K562 (cell line): Measurements from ENCODE around the gene PCBP3. TPM values are rescaled to one million over a fixed set of nuclear protein-coding genes. Genes with fewer than 3 reads are reported as not detected.

Source experiments
- ZNF124 ChIP-seq: sonication (generic); formaldehyde crosslinking; IDR thresholded peaks from 2 replicates; pipeline ENCODE4 v1.8.1; 2022; ENCODE audit warnings: missing genetic modification reagents
- ZNF668 ChIP-seq: fragments of 250-450 bp; sonication (Bioruptor Pico); IDR thresholded peaks from 2 replicates; pipeline ENCODE4 v1.8.0; 2022; ENCODE audit warnings: mild to moderate bottlenecking, inconsistent platforms
- polyA plus RNA-seq, 8 experiments: library from polyadenylated mRNA; depleted of rRNA in 4 of 8; stranded (reverse) in 5 of 8; unstranded in 3 of 8; fragments of >200 nt; fragmentation: Nextera tagmentation in 2 of 8; fragmentation: Illumina TruSeq in 1 of 8; extraction: Ambion mirVana in 2 of 8; extraction: Trizol in 1 of 8; gene quantifications; 2 replicates each; pipeline versions ENCODE4 v1.2.1 to v1.2.3, GENCODE V29; 2011 to 2014; ENCODE audit warnings: inconsistent platforms in 1 of 8, missing spikeins in 1 of 8
- total RNA-seq, 7 experiments: library from RNA; depleted of rRNA in 6 of 7; stranded (reverse); fragments of >200 nt in 6 of 7; fragmentation: Illumina TruSeq in 2 of 7; extraction: Trizol in 2 of 7; gene quantifications; 2 replicates each; pipeline versions ENCODE4 v1.2.1 to v1.2.3, GENCODE V29; 2011 to 2021; ENCODE audit warnings: low replicate concordance in 1 of 7
- TF ChIP-seq, protein P1 (sequence below): IDR thresholded peaks from 3 replicates; pipeline ENCODE4 v1.6.1; 2011; ENCODE audit warnings: borderline replicate concordance, mild to moderate bottlenecking, moderate library complexity; ENCODE audit not compliant: insufficient read length; ENCODE audit errors: extremely low read depth
- TF ChIP-seq, protein P2 (sequence below): IDR thresholded peaks from 2 replicates; pipeline ENCODE4 v1.6.1; 2011; ENCODE audit warnings: borderline replicate concordance, low read depth, mild to moderate bottlenecking, moderate library complexity, low read length; ENCODE audit not compliant: insufficient read depth, poor library complexity, severe bottlenecking
- TF ChIP-seq, protein P3 (sequence below): fragments of 250-450 bp; sonication (Bioruptor Pico); IDR thresholded peaks from 2 replicates; pipeline ENCODE4 v1.8.0; 2021; ENCODE audit warnings: borderline replicate concordance, mild to moderate bottlenecking, moderate library complexity; ENCODE audit not compliant: poor library complexity, severe bottlenecking

PCBP3 gene
- total and polyA plus RNA-seq, 9 of the 15 experiments (the other 6 are each of a cell fraction or from before 2014, with no cell fraction given), result 0.18 TPM; not detected in 8

DNA sequence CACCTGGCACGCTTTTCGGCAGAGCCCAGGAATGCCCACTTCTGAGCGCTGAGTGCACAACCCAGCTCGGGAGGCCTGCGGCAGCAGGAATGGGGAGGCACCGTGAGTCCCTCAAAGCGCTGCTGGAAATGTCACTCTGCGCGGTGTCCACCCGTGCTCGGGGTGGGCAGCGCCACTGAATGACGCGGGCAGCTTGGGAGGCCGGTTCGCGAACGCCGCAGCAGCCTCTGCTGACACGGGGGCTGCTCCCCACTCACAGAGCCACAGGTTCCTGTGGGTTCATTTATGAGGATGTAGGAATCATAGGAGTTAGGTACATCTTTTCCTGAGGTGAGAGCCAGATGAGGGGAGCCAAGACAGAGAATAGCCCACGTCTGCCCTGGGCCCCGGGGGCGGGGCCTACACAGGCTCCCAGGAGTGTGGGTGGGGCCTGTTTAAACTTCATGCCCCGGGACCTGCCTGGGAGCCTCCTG is 191.3 kb downstream of the PCBP3 start (continued):
- TF ChIP-seq, protein P1, sequence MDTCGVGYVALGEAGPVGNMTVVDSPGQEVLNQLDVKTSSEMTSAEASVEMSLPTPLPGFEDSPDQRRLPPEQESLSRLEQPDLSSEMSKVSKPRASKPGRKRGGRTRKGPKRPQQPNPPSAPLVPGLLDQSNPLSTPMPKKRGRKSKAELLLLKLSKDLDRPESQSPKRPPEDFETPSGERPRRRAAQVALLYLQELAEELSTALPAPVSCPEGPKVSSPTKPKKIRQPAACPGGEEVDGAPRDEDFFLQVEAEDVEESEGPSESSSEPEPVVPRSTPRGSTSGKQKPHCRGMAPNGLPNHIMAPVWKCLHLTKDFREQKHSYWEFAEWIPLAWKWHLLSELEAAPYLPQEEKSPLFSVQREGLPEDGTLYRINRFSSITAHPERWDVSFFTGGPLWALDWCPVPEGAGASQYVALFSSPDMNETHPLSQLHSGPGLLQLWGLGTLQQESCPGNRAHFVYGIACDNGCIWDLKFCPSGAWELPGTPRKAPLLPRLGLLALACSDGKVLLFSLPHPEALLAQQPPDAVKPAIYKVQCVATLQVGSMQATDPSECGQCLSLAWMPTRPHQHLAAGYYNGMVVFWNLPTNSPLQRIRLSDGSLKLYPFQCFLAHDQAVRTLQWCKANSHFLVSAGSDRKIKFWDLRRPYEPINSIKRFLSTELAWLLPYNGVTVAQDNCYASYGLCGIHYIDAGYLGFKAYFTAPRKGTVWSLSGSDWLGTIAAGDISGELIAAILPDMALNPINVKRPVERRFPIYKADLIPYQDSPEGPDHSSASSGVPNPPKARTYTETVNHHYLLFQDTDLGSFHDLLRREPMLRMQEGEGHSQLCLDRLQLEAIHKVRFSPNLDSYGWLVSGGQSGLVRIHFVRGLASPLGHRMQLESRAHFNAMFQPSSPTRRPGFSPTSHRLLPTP, result no peak
- no peak for TF ChIP-seq ZNF124 (CRISPR knock-in tag)
- no peak for TF ChIP-seq ZNF668
- TF ChIP-seq, protein P2, sequence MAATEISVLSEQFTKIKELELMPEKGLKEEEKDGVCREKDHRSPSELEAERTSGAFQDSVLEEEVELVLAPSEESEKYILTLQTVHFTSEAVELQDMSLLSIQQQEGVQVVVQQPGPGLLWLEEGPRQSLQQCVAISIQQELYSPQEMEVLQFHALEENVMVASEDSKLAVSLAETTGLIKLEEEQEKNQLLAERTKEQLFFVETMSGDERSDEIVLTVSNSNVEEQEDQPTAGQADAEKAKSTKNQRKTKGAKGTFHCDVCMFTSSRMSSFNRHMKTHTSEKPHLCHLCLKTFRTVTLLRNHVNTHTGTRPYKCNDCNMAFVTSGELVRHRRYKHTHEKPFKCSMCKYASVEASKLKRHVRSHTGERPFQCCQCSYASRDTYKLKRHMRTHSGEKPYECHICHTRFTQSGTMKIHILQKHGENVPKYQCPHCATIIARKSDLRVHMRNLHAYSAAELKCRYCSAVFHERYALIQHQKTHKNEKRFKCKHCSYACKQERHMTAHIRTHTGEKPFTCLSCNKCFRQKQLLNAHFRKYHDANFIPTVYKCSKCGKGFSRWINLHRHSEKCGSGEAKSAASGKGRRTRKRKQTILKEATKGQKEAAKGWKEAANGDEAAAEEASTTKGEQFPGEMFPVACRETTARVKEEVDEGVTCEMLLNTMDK, result no peak
- TF ChIP-seq, protein P3, sequence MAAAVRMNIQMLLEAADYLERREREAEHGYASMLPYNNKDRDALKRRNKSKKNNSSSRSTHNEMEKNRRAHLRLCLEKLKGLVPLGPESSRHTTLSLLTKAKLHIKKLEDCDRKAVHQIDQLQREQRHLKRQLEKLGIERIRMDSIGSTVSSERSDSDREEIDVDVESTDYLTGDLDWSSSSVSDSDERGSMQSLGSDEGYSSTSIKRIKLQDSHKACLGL, result no peak
